GM20431 (cell line): ENCODE measurements around the gene ERI2.

ENCODE experiments used
- in situ Hi-C: fragments of 300-500 bp; cut with MseI, MboI; formaldehyde crosslinking; loops from one replicate; pipeline ENCODE4 v1.15.0; 2020; ENCODE audit warnings: low sequenced_read_pairs; ENCODE audit not compliant: unreplicated experiment

ERI2 gene

GRCh38 chr16:20806168-20807050 lies at the start of gene ERI2, which contains the start of gene REXO5:
TSS of gene ERI2 (minus strand) at chr16:20806472. CDS start at chr16:20806430, 42 bp downstream.
TSS of gene REXO5 (plus strand) at chr16:20806527. CDS start at chr16:20806954, 427 bp downstream.
- in situ Hi-C loops, result no loop called here

GRCh38 chr16:20854963-20855362 lies 48.7 kb upstream of the ERI2 start:
- in situ Hi-C loops, result loop anchor here (10.0 kb wide), 1 partner anchor 230 kb away; no protein-coding TSS in a partner anchor

GRCh38 chr16:20853981-20854620 lies 47.8 kb upstream of the ERI2 start:
- in situ Hi-C loops, result loop anchor here (10.0 kb wide), 1 partner anchor 231 kb away; no protein-coding TSS in a partner anchor

- in situ Hi-C loops, result loop anchor here (10.0 kb wide), 1 partner anchor 232 kb away; no protein-coding TSS in a partner anchor
Observed at GRCh38 chr16:20853143-20853542, 46.9 kb upstream of the ERI2 start.

GRCh38 chr16:20851601-20852000 lies 45.3 kb upstream of the ERI2 start:
- in situ Hi-C loops, result loop anchor here (10.0 kb wide), 1 partner anchor 233 kb away; no protein-coding TSS in a partner anchor

- in situ Hi-C loops, result loop anchor here (10.0 kb wide), 1 partner anchor 234 kb away; no protein-coding TSS in a partner anchor
Observed at GRCh38 chr16:20850981-20851380, 44.7 kb upstream of the ERI2 start.

GRCh38 chr16:20849589-20850390 lies 43.5 kb upstream of the ERI2 start:
- in situ Hi-C loops, result loop anchor here (10.0 kb wide), 1 partner anchor 235 kb away; no protein-coding TSS in a partner anchor

- in situ Hi-C loops, result no loop called here
Observed at GRCh38 chr16:20847550-20847949, 41.3 kb upstream of the ERI2 start.

- in situ Hi-C loops, result no loop called here
Observed at GRCh38 chr16:20846551-20846950, 40.3 kb upstream of the ERI2 start.

GRCh38 chr16:20846030-20846429 lies 39.8 kb upstream of the ERI2 start:
- in situ Hi-C loops, result no loop called here

- in situ Hi-C loops, result no loop called here
Observed at GRCh38 chr16:20844588-20844987, 38.3 kb upstream of the ERI2 start.

- in situ Hi-C loops, result no loop called here
Observed at GRCh38 chr16:20844054-20844453, 37.8 kb upstream of the ERI2 start.

- in situ Hi-C loops, result no loop called here
Observed at GRCh38 chr16:20839504-20839903, 33.2 kb upstream of the ERI2 start.

GRCh38 chr16:20838240-20838639 lies 32.0 kb upstream of the ERI2 start:
- in situ Hi-C loops, result no loop called here

GRCh38 chr16:20833086-20833485 lies 26.8 kb upstream of the ERI2 start:
- in situ Hi-C loops, result no loop called here

- in situ Hi-C loops, result no loop called here
Observed at GRCh38 chr16:20830372-20830771, 24.1 kb upstream of the ERI2 start.

GRCh38 chr16:20829536-20829935 lies 23.3 kb upstream of the ERI2 start:
- in situ Hi-C loops, result no loop called here

GRCh38 chr16:20826039-20826566 lies 19.8 kb upstream of the ERI2 start:
- in situ Hi-C loops, result no loop called here

GRCh38 chr16:20822521-20823325 lies 16.5 kb upstream of the ERI2 start:
- in situ Hi-C loops, result no loop called here
